ENCODE measurements around the gene PSMA6. TPM values are rescaled to one million over a fixed set of nuclear protein-coding genes. Genes with fewer than 3 reads are reported as not detected.
A peak's percentile ranks its signal among the peaks of the same experiment; 100 is the strongest.
"Not testable (repeated sequence)": the region's sequence is repeated elsewhere in the genome, so short reads cannot be mapped to it uniquely, and the experiment has no call there.

PSMA6 gene
- total RNA-seq, 1 donor from 2014 or later = 157 TPM

GRCh38 chr14:35333797-35334743, 41.9 kb downstream of the PSMA6 start:
- no peak for DNase-seq
- peak overlapping the region; percentile 94 for H3K27ac ChIP-seq
- intact Hi-C loops (cut with DNase I) = no loop called here
- H3K27me3 ChIP-seq = no peaks in the 10 kb centered on the region
- no peaks in the 10 kb centered on the region for H3K36me3 ChIP-seq
- ATAC-seq = no peak
- no peak for TF ChIP-seq CTCF (IDR thresholded peaks at IDR 0.05)
- H3K9me3 ChIP-seq = no peaks in the 10 kb centered on the region
- no peak overlapping the region for H3K4me3 ChIP-seq
- peaks cover 71% of the 10 kb centered on the region for H3K4me1 ChIP-seq

GRCh38 chr14:35335388-35336092, 43.4 kb downstream of the PSMA6 start:
- peak overlapping the region; percentile 30 for H3K4me3 ChIP-seq
- no peaks in the 10 kb centered on the region for H3K9me3 ChIP-seq
- ATAC-seq = no peak
- H3K4me1 ChIP-seq = peaks cover 86% of the 10 kb centered on the region
- no peaks in the 10 kb centered on the region for H3K27me3 ChIP-seq
- no peak for TF ChIP-seq CTCF (IDR thresholded peaks at IDR 0.05)
- H3K36me3 ChIP-seq = no peaks in the 10 kb centered on the region
- peak; percentile 71 for DNase-seq
- intact Hi-C loops (cut with DNase I) = loop anchor here (5.0 kb wide), 1 partner anchor 67 kb away; the partner anchor contains the start of gene NFKBIA
- peak overlapping the region; percentile 94 for H3K27ac ChIP-seq

- peak overlapping the region; percentile 94 for H3K27ac ChIP-seq
- not testable (repeated sequence) for H3K36me3 ChIP-seq, ATAC-seq, H3K27me3 ChIP-seq, H3K9me3 ChIP-seq, DNase-seq
- intact Hi-C loops (cut with DNase I) = loop anchor here (5.0 kb wide), 1 partner anchor 66 kb away; the partner anchor contains the start of gene NFKBIA
- H3K4me1 ChIP-seq = peaks cover 92% of the 10 kb centered on the region
- H3K4me3 ChIP-seq = peak overlapping the region; percentile 30
Observed at GRCh38 chr14:35336171-35336493, 44.0 kb downstream of the PSMA6 start.

- intact Hi-C loops (cut with DNase I) = loop anchor here (5.0 kb wide), 1 partner anchor 66 kb away; the partner anchor contains the start of gene NFKBIA
- Histone ChIP-seq H3K9me3 (no peaks in the 10 kb centered on the region), H3K27me3 (no peaks in the 10 kb centered on the region), H3K4me3 (peak overlapping the region; percentile 30), H3K4me1 (peaks cover 96% of the 10 kb centered on the region), H3K27ac (peak overlapping the region; percentile 94), H3K36me3 (no peaks in the 10 kb centered on the region)
- ATAC-seq (peak; percentile 85), DNase-seq (peak; percentile 95)
- TF ChIP-seq CTCF (IDR thresholded peaks at IDR 0.05) = peak; percentile 13
Observed at GRCh38 chr14:35336494-35337268, 44.5 kb downstream of the PSMA6 start.

- ATAC-seq (peak; percentile 4), DNase-seq (peak; percentile 70)
- Histone ChIP-seq H3K27ac (peak overlapping the region; percentile 94), H3K4me1 (peaks cover 96% of the 10 kb centered on the region), H3K27me3 (no peaks in the 10 kb centered on the region), H3K4me3 (no peak overlapping the region), H3K36me3 (no peaks in the 10 kb centered on the region), H3K9me3 (no peaks in the 10 kb centered on the region)
- TF ChIP-seq CTCF (IDR thresholded peaks at IDR 0.05) = peak; percentile 5
- intact Hi-C loops (cut with DNase I) = loop anchor here (5.0 kb wide), 1 partner anchor 65 kb away; the partner anchor contains the start of gene NFKBIA
Observed at GRCh38 chr14:35337269-35338255, 45.4 kb downstream of the PSMA6 start.

Measured in upper lobe of right lung (tissue), 1 donor.